HG03354 (cell line): ENCODE measurements around the gene CDCA8.

Experiments used
- ATAC-seq: cut with Tn5 transposase; IDR thresholded peaks from one replicate; pipeline ENCODE4 v1.9.1; 2021; ENCODE audit warnings: mild to moderate bottlenecking; ENCODE audit not compliant: unreplicated experiment, poor library complexity, severe bottlenecking

CDCA8 gene

GRCh38 chr1:37692078-37692833 is at the start of gene CDCA8:
Gene CDCA8, plus strand, starts transcription at chr1:37692516. Its CDS starts 175 bp downstream, at chr1:37692691.
- peak; percentile 81 for ATAC-seq

- no peak for ATAC-seq
Observed at GRCh38 chr1:37647281-37647680, 45.0 kb upstream of the CDCA8 start.

- ATAC-seq, result no peak
Observed at GRCh38 chr1:37650173-37650572, 42.1 kb upstream of the CDCA8 start.

GRCh38 chr1:37650721-37651120 is 41.6 kb upstream of the CDCA8 start:
- no peak for ATAC-seq

- ATAC-seq, result no peak
Observed at GRCh38 chr1:37651803-37652202, 40.5 kb upstream of the CDCA8 start.

GRCh38 chr1:37652976-37653375 is 39.3 kb upstream of the CDCA8 start:
- no peak for ATAC-seq

GRCh38 chr1:37653906-37654305 is 38.4 kb upstream of the CDCA8 start:
- ATAC-seq, result no peak

- ATAC-seq, result no peak
Observed at GRCh38 chr1:37655274-37655673, 37.0 kb upstream of the CDCA8 start.

GRCh38 chr1:37656026-37656425 is 36.3 kb upstream of the CDCA8 start:
- ATAC-seq, result no peak

- no peak for ATAC-seq
Observed at GRCh38 chr1:37656881-37657280, 35.4 kb upstream of the CDCA8 start.

- ATAC-seq, result no peak
Observed at GRCh38 chr1:37657620-37658412, 34.5 kb upstream of the CDCA8 start.

- no peak for ATAC-seq
Observed at GRCh38 chr1:37658486-37658885, 33.8 kb upstream of the CDCA8 start.

GRCh38 chr1:37660664-37661063 is 31.7 kb upstream of the CDCA8 start:
- ATAC-seq, result no peak

- ATAC-seq, result no peak
Observed at GRCh38 chr1:37661401-37661800, 30.9 kb upstream of the CDCA8 start.

GRCh38 chr1:37662031-37662755 is 30.1 kb upstream of the CDCA8 start:
- no peak for ATAC-seq

GRCh38 chr1:37663426-37664000 is 28.8 kb upstream of the CDCA8 start:
- ATAC-seq, result no peak

GRCh38 chr1:37666241-37666867 is 26.0 kb upstream of the CDCA8 start:
- no peak for ATAC-seq

GRCh38 chr1:37667023-37667671 is 25.2 kb upstream of the CDCA8 start:
- ATAC-seq, result no peak

GRCh38 chr1:37670133-37670532 is 22.2 kb upstream of the CDCA8 start:
- no peak for ATAC-seq
